Activated CD4-positive, alpha-beta memory T cell treated with anti-CD3 and anti-CD28 coated beads for 36 hours (primary cell): ENCODE results near the gene PON2. TPM values are rescaled to one million over a fixed set of nuclear protein-coding genes. Genes with fewer than 3 reads are reported as not detected.
A peak's percentile ranks its signal among the peaks of the same experiment; 100 is the strongest.
"Not testable (repeated sequence)": the region's sequence is repeated elsewhere in the genome, so short reads cannot be mapped to it uniquely, and the experiment has no call there.

Source experiments
- CTCF ChIA-PET: fragments of 350-600 bp; sonication (Branson Sonifier 250); formaldehyde crosslinking; loops from one replicate; lab custom pipeline; 2021; ENCODE audit warnings: antibody characterized with exemption, inconsistent platforms; lab: Charles Lee
- POLR2A ChIA-PET: fragments of 350-600 bp; sonication (Branson Sonifier 250); formaldehyde crosslinking; loops from one replicate; lab custom pipeline; 2021; ENCODE audit warnings: antibody characterized with exemption; lab: Charles Lee
- DNase-seq: peaks from one replicate; pipeline ENCODE4 v3.0.0-alpha.2; 2020
- H3K27ac Mint-ChIP-seq: one replicate; pipeline ENCODE4 v1.8.0; 2021; ENCODE audit warnings: mixed read lengths
- H3K27me3 Mint-ChIP-seq: one replicate; pipeline ENCODE4 v1.8.0; 2021; ENCODE audit warnings: mixed read lengths
- H3K36me3 Mint-ChIP-seq: one replicate; pipeline ENCODE4 v1.8.0; 2021; ENCODE audit warnings: mixed read lengths
- H3K4me1 Mint-ChIP-seq: one replicate; pipeline ENCODE4 v1.8.0; 2021; ENCODE audit warnings: low read depth, mixed read lengths
- H3K4me3 Mint-ChIP-seq: one replicate; pipeline ENCODE4 v1.8.0; 2021; ENCODE audit warnings: mild to moderate bottlenecking, mixed read lengths
- H3K9me3 Mint-ChIP-seq: one replicate; pipeline ENCODE4 v1.8.0; 2021; ENCODE audit warnings: mixed read lengths
- intact Hi-C: fragments of 100-400 bp; cut with micrococcal nuclease; formaldehyde crosslinking; loops from one replicate; pipeline ENCODE4 v1.15.1; 2023
- total RNA-seq, 2 experiments: library from RNA; stranded (reverse); gene quantifications; one replicate each; pipeline ENCODE4 v1.2.3, GENCODE V29; 2021

Gene PON2
- total RNA-seq, 2 experiments from 2014 or later, result 3.6 to 5.0 TPM

DNA sequence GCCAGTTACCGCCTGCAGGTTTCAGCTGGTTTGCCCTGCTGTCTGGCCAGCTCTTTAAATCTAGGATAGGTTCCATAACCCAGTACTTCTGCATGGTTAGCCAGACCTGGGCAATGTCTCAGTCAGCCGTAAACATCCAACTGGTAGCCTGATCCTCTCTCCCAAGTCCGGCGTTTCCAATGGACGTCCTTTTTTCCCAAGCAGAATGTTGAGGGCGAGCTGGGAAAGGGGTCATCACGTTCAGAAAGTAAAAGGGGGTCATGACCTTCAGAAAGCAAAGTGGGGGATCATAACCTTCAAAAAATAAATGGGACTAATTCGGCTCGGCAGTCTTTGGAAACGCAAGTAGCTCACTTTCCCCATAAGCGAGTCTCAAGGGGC lies 39.1 kb downstream of the PON2 start:
- no peaks in the 10 kb centered on the region for H3K9me3 Mint-ChIP-seq
- peaks cover 39% of the 10 kb centered on the region for H3K27me3 Mint-ChIP-seq
- no peaks in the 10 kb centered on the region for H3K4me1 Mint-ChIP-seq
- ChIA-PET CTCF (interaction anchor here (0.7 to 1.2 kb wide), 2 partner anchors 15 to 34 kb away, joined by 3 to 5 read pairs; no protein-coding TSS in a partner anchor), POLR2A (interaction anchor here (0.8 kb wide), 1 partner anchor 16 kb away, joined by 3 read pairs; no protein-coding TSS in a partner anchor)
- no peak for DNase-seq
- intact Hi-C loops, result loop anchor here (10.0 kb wide), 1 partner anchor 79 kb away; no protein-coding TSS in a partner anchor
- no peaks in the 10 kb centered on the region for H3K36me3 Mint-ChIP-seq
- no peak overlapping the region for H3K27ac Mint-ChIP-seq
- no peak overlapping the region for H3K4me3 Mint-ChIP-seq

- ChIA-PET CTCF (no interaction called here), POLR2A (no interaction called here)
- DNase-seq, result no peak
- intact Hi-C loops, result loop anchor here (10.0 kb wide), 1 partner anchor 80 kb away; no protein-coding TSS in a partner anchor
- no peaks in the 10 kb centered on the region for H3K9me3 Mint-ChIP-seq
- H3K36me3 Mint-ChIP-seq, result no peaks in the 10 kb centered on the region
- H3K27ac Mint-ChIP-seq, result no peak overlapping the region
- H3K4me1 Mint-ChIP-seq, result no peaks in the 10 kb centered on the region
- no peak overlapping the region for H3K4me3 Mint-ChIP-seq
- H3K27me3 Mint-ChIP-seq, result peaks cover 36% of the 10 kb centered on the region
These were observed 40.5 kb downstream of the PON2 start for GRCh38 chr7:95394370-95394769.

GRCh38 chr7:95391761-95392160 lies 43.1 kb downstream of the PON2 start:
- intact Hi-C loops, result loop anchor here (10.0 kb wide), 1 partner anchor 83 kb away; no protein-coding TSS in a partner anchor
- CTCF ChIA-PET, result no interaction called here
- no peaks in the 10 kb centered on the region for H3K4me1 Mint-ChIP-seq
- H3K36me3 Mint-ChIP-seq, result no peaks in the 10 kb centered on the region
- H3K27ac Mint-ChIP-seq, result no peak overlapping the region
- no peak overlapping the region for H3K4me3 Mint-ChIP-seq
- POLR2A ChIA-PET, result no interaction called here
- no peak for DNase-seq
- peaks cover 6% of the 10 kb centered on the region for H3K9me3 Mint-ChIP-seq
- peaks cover 25% of the 10 kb centered on the region for H3K27me3 Mint-ChIP-seq

DNA sequence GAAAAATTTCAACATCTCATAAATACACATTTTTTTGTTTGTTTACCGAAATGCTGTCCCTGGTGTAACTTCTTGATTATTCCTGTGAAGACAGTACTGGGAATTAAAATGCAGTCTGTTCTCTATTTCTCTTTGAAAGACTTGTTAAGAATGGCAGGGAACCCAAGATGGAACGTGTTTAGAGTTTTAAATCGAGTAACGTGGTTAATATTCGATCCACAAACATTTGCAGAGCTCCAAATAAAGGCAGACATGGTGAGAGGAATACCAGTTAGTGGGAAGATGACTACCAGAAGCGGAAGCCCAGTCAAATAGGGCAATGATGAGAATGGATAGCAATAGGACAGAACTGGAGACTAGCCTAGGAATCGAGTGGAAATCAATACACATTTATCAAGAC lies 45.3 kb downstream of the PON2 start:
- CTCF ChIA-PET, result no interaction called here
- intact Hi-C loops, result no loop called here
- POLR2A ChIA-PET, result no interaction called here
- Mint-ChIP-seq H3K36me3 (no peaks in the 10 kb centered on the region), H3K4me3 (no peak overlapping the region), H3K9me3 (peaks cover 6% of the 10 kb centered on the region), H3K27me3 (peaks cover 14% of the 10 kb centered on the region), H3K4me1 (no peaks in the 10 kb centered on the region), H3K27ac (no peak overlapping the region)
- no peak for DNase-seq

GRCh38 chr7:95379457-95379856 lies 55.4 kb downstream of the PON2 start:
- H3K9me3 Mint-ChIP-seq, H3K27ac Mint-ChIP-seq, H3K36me3 Mint-ChIP-seq, POLR2A ChIA-PET, CTCF ChIA-PET, intact Hi-C loops, H3K27me3 Mint-ChIP-seq, DNase-seq, H3K4me3 Mint-ChIP-seq, H3K4me1 Mint-ChIP-seq: not testable (repeated sequence)

DNA sequence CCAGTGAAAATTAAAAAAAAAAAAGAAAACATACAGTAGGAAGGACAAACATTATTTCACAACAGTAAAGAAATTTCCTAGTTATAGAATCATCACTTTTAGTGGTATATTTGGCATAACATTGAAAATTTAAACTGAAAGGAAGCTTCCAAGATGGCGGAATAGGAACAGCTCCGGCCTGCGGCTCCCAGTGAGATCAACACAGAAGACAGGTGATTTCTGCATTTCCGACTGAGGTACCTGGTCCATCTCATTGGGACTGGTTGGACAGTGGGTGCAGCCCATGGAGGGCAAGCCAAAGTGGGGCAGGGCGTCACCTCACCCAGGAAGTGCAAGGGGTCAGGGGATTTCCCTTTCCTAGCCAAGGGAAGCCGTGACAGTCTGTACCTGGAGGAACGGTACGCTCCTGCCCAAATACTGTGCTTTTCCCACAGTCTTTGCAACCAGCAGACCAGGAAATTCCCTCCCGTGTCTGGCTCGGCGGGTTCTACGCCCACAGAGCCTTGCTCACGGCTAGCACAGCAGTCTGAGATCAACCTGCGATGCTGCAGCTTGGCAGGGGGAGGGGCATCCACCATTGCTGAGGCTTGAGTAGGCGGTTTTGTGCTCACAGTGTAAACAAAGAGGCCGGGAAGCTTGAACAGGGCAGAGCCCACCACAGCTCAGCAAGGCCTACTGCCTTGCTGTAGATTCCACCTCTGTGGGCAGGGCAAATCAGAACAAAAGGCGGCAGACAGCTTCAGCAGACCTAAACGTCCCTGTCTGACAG lies 58.0 kb downstream of the PON2 start:
- Mint-ChIP-seq H3K4me3 (no peak overlapping the region), H3K27me3 (peaks cover 3% of the 10 kb centered on the region), H3K4me1 (no peaks in the 10 kb centered on the region), H3K27ac (no peak overlapping the region), H3K9me3 (peaks cover 1% of the 10 kb centered on the region), H3K36me3 (no peaks in the 10 kb centered on the region)
- peak; percentile 29 for DNase-seq
- ChIA-PET POLR2A (no interaction called here), CTCF (no interaction called here)
- intact Hi-C loops, result no loop called here

- intact Hi-C loops, result no loop called here
- DNase-seq, result no peak
- H3K36me3 Mint-ChIP-seq, result no peaks in the 10 kb centered on the region
- ChIA-PET POLR2A (no interaction called here), CTCF (no interaction called here)
- H3K4me1 Mint-ChIP-seq, result no peaks in the 10 kb centered on the region
- H3K27ac Mint-ChIP-seq, result no peak overlapping the region
- no peak overlapping the region for H3K4me3 Mint-ChIP-seq
- no peaks in the 10 kb centered on the region for H3K9me3 Mint-ChIP-seq
- peaks cover 2% of the 10 kb centered on the region for H3K27me3 Mint-ChIP-seq
These were observed 59.1 kb downstream of the PON2 start for GRCh38 chr7:95375591-95376257.

DNA sequence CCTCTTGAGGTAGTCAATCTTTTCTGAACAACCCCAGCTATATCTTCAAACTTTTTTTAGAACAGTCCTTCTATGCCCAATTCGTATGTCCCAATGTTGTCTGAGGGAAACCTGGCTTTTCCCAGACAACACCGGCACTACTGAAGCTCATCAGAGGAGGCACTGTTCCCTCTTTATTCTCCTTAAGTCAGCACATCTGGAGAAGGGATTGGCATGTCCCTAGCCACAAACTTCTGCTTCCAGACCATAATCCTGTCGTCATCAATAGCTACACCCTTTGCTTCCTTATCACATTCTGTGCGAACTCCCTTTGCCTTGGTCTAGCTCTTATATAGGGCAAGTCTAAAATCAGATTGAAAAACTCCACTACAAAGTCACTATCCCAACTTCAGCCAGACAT lies 61.5 kb downstream of the PON2 start:
- H3K36me3 Mint-ChIP-seq, result no peaks in the 10 kb centered on the region
- no peaks in the 10 kb centered on the region for H3K9me3 Mint-ChIP-seq
- no peak overlapping the region for H3K27ac Mint-ChIP-seq
- ChIA-PET POLR2A (no interaction called here), CTCF (no interaction called here)
- H3K4me1 Mint-ChIP-seq, result no peaks in the 10 kb centered on the region
- no peak overlapping the region for H3K4me3 Mint-ChIP-seq
- intact Hi-C loops, result no loop called here
- peaks cover 2% of the 10 kb centered on the region for H3K27me3 Mint-ChIP-seq
- DNase-seq, result no peak

- ChIA-PET POLR2A (no interaction called here), CTCF (no interaction called here)
These were observed 66.6 kb downstream of the PON2 start for GRCh38 chr7:95368235-95368634.

DNA sequence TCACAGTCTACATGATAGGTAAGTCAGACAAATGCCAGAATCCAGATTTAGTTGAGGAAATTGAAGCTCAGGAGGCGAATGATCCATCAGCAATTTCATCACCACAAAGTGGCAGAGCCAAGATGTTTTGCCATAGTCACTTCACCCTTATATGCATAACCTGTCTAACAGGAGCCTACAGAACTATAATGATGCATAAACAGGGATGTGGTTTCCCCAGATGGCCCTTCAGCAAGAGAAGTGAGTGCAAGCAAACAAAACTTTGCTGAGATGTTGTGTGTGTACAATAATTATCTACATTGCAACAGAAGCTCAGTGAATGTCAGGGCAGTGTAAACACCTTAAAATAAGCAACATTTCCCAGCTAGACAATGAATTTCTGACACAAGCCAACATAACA lies 67.2 kb downstream of the PON2 start:
- Mint-ChIP-seq H3K4me3 (no peak overlapping the region), H3K27ac (no peak overlapping the region), H3K36me3 (no peaks in the 10 kb centered on the region), H3K9me3 (no peaks in the 10 kb centered on the region), H3K4me1 (no peaks in the 10 kb centered on the region), H3K27me3 (peaks cover 8% of the 10 kb centered on the region)
- intact Hi-C loops, result no loop called here
- DNase-seq, result no peak
- ChIA-PET CTCF (no interaction called here), POLR2A (no interaction called here)

More at GRCh38 chr7:95368235-95368634, 66.6 kb downstream of the PON2 start:
- intact Hi-C loops, result no loop called here
- no peaks in the 10 kb centered on the region for H3K4me1 Mint-ChIP-seq
- H3K4me3 Mint-ChIP-seq, result no peak overlapping the region
- H3K36me3 Mint-ChIP-seq, result no peaks in the 10 kb centered on the region
- no peak overlapping the region for H3K27ac Mint-ChIP-seq
- no peaks in the 10 kb centered on the region for H3K9me3 Mint-ChIP-seq
- peaks cover 8% of the 10 kb centered on the region for H3K27me3 Mint-ChIP-seq
- no peak for DNase-seq

- POLR2A ChIA-PET, result no interaction called here
These were observed 69.7 kb downstream of the PON2 start for GRCh38 chr7:95365151-95365550.

GRCh38 chr7:95357623-95358022 lies 77.2 kb downstream of the PON2 start:
- no peaks in the 10 kb centered on the region for H3K27me3 Mint-ChIP-seq
- no peaks in the 10 kb centered on the region for H3K36me3 Mint-ChIP-seq
- H3K4me1 Mint-ChIP-seq, result no peaks in the 10 kb centered on the region
- no peak for DNase-seq
- no peaks in the 10 kb centered on the region for H3K9me3 Mint-ChIP-seq
- H3K27ac Mint-ChIP-seq, result no peak overlapping the region
- ChIA-PET CTCF (no interaction called here), POLR2A (no interaction called here)
- intact Hi-C loops, result no loop called here
- H3K4me3 Mint-ChIP-seq, result no peak overlapping the region

More at GRCh38 chr7:95365151-95365550, 69.7 kb downstream of the PON2 start:
- CTCF ChIA-PET, result no interaction called here
- Mint-ChIP-seq H3K36me3 (no peaks in the 10 kb centered on the region), H3K4me1 (no peaks in the 10 kb centered on the region), H3K27me3 (peaks cover 8% of the 10 kb centered on the region), H3K4me3 (no peak overlapping the region), H3K9me3 (no peaks in the 10 kb centered on the region), H3K27ac (no peak overlapping the region)
- intact Hi-C loops, result no loop called here
- DNase-seq, result no peak
